HG02840 (cell line): ENCODE results near the gene HBB.

ENCODE experiments used
- ATAC-seq: cut with Tn5 transposase; IDR thresholded peaks from one replicate; pipeline ENCODE4 v1.9.1; 2021; ENCODE audit warnings: mild to moderate bottlenecking, moderate library complexity, moderate number of reproducible peaks; ENCODE audit not compliant: unreplicated experiment, low FRiP score

HBB gene

DNA sequence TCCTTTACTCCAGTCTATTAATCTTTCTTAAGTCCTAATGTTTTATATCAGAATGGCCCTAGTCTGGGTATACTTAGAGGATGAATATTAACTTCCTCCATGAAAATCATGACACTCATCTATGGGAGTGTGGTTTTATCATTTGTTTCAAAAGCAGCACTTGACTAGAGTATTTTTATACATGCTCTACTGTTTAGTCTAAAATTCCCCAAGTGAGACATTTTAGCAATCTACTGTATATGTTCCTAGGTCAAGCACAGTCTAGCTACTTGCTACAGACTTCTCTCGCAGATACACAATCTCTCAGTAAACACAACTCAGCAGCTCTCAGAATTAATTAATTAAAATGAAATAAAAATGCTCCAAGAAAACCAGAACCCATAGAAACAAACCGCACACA, 2.9 kb upstream of the HBB start:
- ATAC-seq = no peak

DNA sequence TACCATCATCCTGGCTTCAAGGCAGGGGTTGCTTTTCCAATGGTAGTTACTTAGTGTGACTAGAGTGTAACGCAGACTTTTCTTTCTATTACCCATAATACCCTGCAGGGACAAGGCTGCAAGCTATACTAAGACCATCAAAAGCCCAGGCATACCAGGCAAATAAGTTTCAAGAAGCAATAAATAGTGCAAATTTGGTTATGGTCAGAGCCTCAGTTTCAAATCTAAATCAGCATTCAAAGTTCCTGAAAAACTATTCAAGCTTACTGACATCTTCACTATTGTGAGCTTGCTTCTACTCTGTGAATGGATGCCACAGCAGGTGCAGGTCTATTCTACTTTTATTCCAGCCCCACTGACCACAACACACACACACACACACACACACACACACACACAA, 2.5 kb upstream of the HBB start:
- ATAC-seq = no peak

DNA sequence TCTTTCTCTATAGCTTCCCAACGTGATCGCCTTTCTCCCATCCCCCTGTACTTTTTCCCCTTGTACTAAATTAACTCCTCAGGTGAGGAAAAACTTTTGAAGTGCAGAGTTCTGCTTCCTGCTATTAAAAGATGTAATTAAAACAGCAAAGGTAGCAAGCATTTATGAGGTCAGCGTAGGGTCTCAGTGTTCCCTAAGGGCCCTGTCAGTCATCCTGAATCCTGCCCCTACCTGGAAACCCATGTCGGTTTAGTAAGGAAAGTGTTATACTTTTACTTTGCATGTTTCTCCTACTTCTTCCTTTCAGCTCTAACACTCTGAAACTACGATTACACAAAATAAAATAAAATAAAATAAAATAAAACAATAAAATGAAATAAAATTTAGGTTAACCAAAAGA, 1.3 kb upstream of the HBB start:
- ATAC-seq = no peak

DNA sequence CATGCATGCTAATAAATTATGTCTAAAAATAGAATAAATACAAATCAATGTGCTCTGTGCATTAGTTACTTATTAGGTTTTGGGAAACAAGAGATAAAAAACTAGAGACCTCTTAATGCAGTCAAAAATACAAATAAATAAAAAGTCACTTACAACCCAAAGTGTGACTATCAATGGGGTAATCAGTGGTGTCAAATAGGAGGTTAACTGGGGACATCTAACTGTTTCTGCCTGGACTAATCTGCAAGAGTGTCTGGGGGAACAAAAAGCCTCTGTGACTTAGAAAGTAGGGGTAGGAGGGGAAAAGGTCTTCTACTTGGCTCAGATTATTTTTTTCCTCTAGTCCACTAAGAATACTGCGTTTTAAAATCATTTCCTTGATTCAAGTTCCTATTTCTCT, 810 bp upstream of the HBB start:
- no peak for ATAC-seq

DNA sequence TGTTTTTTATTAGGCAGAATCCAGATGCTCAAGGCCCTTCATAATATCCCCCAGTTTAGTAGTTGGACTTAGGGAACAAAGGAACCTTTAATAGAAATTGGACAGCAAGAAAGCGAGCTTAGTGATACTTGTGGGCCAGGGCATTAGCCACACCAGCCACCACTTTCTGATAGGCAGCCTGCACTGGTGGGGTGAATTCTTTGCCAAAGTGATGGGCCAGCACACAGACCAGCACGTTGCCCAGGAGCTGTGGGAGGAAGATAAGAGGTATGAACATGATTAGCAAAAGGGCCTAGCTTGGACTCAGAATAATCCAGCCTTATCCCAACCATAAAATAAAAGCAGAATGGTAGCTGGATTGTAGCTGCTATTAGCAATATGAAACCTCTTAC, 1.4 kb downstream of the HBB start:
- no peak for ATAC-seq

DNA sequence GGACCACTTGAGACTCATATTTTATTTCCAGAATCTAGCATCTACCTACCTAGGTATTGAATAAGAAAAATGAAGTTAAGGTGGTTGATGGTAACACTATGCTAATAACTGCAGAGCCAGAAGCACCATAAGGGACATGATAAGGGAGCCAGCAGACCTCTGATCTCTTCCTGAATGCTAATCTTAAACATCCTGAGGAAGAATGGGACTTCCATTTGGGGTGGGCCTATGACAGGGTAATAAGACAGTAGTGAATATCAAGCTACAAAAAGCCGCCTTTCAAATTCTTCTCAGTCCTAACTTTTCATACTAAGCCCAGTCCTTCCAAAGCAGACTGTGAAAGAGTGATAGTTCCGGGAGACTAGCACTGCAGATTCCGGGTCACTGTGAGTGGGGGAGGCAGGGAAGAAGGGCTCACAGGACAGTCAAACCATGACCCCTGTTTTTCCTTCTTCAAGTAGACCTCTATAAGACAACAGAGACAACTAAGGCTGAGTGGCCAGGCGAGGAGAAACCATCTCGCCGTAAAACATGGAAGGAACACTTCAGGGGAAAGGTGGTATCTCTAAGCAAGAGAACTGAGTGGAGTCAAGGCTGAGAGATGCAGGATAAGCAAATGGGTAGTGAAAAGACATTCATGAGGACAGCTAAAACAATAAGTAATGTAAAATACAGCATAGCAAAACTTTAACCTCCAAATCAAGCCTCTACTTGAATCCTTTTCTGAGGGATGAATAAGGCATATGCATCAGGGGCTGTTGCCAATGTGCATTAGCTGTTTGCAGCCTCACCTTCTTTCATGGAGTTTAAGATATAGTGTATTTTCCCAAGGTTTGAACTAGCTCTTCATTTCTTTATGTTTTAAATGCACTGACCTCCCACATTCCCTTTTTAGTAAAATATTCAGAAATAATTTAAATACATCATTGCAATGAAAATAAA, 2.1 kb downstream of the HBB start:
- no peak for ATAC-seq

DNA sequence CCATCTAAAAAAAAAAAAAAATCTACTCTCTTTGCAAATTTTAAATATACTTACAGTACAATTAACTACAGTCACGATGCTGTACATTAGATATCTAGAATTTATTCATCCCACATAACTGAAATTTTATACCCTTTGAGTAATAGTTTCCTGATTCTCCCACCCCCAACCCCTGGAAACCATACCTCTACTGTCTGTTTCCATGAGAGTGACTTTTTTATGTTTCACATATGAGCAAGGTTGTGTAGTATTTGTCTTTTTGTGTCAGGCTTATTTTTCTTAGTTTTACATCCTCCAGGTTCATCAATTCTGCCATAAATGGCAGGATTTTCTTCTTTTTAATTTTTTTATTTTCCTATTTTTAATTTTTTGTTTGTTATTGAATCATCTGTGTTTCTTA, 3.2 kb downstream of the HBB start:
- ATAC-seq = no peak

DNA sequence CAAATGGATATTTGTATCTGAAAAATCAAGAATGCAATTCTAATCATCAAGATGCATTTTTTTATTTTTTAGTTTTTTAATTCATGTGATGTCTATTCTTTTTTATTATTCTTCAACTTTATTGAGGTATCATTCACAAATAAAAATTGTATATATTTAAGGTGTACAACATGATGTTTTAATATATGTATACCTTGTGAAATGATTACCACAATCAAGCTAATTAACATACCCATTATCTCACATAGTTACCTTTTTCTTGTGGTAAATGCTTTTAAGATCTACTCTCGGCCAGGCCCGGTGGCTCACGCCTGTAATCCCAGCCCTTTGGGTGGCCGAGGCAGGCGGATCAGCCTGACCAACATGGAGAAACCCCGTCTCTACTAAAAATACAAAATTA, 3.7 kb downstream of the HBB start:
- no peak for ATAC-seq

DNA sequence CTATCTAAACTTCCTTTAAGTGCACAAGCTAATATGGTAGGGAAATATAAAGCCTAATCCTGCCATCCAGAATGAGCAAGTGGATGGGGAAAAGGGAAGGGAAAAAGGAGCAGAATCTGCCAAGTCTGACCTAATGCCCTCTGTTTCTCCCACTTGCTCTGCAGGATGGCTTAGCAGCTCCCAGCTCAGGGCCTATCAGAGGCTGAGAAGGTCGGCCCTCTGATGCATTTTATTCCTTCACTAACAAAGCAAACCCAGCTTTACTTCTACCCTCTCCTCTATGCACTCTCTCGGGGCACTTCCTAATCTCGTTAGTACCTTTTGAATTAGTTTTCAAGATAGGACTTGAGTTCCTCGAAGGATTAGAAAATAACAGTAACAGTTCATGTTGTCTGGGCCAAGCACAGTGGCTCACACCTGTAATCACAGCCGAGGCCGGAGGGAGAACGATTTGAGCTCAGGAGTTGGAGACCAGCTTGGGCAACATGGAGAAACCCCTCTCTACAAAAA, 16.4 kb downstream of the HBB start:
- no peak for ATAC-seq

DNA sequence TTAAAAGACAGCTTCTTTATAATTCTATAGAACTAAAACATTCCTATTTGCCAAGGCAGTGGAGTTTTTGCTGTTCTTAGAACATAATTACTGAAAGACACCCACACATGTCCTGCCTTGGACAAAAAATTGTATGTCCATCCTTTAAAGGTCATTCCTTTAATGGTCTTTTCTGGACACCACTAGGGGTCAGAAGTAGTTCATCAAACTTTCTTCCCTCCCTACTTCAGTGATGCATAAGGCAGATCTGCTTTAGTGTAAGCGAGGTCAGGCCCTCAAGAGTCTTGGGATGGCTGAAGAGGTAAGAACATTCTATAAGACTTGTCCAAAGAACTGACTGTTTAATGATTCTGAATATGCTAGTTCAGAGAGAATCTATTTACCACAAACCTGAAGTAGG, 22.1 kb downstream of the HBB start:
- no peak for ATAC-seq

DNA sequence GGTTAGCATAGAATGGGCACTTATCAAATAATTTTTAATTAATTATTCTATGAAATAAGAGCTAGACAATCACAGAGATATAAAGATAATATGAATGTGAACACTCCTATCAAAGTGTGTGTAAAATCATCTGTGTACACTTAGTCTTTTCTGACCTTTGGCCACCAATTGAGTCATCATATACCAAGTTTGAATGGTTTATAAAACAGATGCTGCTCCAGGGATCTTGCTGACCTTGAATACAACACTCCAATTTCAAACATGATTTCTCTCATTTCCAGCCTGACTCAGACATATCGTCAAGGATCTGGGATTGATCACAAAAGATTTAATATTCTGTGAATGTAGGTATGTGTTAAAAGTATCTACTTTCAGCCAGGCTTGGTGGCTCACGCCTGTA, 23.5 kb downstream of the HBB start:
- ATAC-seq = no peak

DNA sequence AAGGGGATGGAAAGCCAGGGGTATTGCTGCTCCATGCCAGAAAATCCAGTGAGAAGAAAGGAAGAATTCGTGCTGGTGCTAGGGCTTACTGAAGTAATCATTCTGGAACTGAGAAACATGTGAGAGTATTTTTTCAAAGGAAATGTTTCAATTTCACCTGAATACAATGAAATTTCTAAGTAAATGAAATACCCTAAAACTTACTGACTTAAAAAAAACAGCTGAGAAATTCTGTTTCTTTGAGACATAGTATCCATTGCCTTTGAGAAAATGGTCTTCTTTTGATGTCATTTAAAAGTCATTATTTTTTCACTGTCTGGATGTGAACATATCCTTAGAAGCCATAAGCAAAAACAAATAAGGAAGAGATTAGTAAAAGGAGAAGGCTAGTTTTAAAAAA, 26.3 kb downstream of the HBB start, which contains the start of gene OR51V1:
OR51V1 (minus strand) TSS at position 101 of the 400 bp plus-strand sequence; CDS start at position 101, 0 bp downstream.
- ATAC-seq = no peak

DNA sequence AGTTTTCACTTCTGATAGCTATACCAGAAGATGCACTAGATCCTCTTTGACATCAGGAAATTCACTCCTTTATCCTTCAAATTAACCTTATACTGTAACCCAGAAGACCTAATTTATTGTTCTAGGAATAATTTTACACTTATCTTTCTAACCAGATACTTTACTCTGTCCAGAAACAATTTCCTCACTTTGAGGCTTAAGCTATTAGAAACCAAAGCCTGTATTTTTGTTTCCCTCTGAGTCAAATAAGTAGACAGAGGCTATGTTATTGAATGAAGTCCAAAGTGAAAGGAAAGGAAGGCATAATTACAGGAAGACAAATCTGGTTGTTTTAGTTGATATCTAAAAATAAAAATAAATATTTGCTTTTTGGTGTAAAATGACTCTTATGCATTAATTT, 28.6 kb downstream of the HBB start:
- ATAC-seq = no peak

DNA sequence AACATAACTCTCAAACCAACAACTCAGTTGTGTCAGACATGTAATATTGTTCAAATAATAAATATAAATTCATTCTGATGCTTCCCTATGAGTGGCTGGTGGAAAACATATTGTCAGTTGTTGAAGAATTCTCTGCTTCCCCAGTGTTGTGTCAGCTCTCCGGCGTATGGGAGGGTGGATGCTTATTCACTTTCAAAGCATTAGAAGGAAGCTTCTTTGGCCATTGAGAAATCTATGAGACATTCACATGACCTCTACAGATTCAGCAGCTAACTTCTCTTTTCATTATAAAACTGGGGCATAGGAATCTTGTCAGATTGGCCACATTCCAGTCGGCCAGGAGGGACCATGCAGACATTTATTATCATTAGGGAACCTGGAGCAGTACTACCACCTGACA, 29.3 kb downstream of the HBB start:
- no peak for ATAC-seq

DNA sequence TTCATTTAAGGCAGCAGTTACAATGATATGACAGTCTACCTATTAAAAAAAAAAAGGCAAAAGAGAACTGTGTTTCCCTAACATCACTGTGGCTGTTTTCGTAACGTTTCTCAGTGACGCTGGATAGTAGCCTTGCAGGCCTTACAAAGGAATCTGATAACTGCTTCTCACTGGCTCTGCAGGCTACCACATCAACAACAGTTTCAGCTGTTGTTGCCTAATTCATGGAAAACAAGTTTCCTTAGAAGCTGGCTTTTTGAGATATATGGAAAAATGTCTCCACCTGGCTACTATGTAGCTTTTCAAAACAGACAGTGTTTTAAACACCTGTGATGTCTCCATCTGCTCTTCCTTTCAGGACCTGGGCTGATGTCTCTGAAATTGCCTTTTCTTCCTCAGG, 30.1 kb downstream of the HBB start:
- ATAC-seq = no peak

DNA sequence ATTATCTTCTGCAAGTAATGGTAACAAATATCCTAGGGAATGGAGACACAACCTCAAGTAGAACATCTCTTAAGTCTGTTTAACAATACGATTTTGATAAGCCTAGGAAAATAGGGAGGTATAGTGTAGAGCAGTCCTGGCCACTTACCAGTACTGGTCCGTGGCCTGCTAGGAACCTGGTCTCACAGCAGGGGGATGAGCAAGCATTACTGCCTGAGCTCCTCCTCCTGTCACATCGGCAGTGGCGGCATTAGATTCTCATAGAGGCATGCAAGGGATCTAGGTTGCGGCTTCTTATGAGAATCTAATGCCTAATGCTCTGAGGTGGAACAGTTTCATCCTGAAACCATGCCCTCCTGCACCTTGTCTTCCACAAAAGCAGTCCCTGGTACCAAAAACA, 30.8 kb downstream of the HBB start:
- ATAC-seq = no peak

DNA sequence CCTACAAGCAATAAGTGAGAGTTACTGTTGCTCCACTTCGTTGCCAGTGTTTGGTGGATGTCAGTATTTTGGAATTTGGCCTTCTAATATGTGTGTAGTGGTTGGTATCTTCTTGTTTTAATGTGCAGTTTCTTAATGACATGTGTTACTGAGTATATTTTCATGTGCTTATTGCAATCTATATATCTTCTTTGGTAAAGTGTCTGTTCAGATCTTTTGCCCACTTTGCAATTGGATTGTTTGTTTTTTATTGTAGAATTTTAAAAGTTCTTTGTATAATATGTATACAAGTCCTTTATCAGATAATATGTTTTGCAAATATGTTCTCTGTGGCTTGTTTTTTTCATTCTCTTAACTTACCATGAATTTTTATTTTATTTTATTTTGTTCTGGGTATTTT, 34.1 kb downstream of the HBB start:
- no peak for ATAC-seq

DNA sequence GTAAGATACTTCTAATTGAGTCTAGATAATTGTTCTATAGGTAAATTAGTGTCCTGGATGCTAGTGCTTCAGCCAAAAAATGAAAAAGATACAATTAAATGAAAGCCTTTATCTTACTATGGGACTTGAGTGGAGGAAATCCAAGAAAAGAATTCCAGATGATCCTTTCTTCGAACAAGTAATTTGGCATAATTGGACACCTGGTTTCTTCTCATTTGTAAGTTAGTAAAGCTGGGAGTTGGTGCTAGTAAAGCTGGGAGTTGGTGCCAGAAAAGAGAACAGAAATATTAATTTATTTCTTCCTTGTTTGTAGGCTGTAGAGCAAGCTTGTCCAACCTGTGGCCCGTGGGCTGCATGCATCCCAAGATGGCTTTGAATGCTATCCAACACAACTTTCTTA, 38.7 kb downstream of the HBB start:
- ATAC-seq = no peak

DNA sequence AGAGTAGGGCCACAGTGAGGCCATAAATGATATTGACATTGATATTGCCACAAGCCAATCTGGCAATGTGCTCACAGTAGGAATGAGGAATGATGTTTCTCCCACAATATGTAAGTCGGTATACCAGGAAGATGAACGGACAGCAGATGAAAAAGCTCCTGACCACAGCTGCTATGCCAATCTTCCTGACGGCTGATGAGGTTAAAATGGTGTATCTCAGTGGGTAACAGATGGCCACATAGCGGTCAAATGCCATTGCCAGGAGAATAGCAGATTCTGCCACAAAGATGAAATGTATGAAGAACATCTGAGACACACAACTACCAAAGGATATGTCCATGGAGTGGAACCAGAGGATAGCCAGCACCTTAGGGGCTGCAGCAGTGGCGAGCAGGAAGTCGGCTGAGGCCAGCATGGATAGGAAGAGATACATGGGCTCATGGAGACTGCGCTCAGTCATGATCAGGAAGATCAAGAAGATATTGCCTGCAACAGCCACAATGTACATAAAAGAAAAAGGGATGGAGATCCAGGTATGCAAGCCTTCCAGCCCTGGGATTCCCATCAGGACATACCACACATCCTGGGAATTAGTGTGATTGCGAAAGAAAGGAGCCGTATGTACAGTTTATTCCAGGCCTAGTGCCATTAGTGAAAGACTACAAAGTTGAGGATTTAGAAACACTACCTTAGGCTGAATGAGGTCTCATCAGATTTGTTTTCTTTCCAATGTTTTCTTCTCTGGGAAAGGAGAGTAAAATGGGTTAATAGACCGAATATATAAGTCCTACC, 48.6 kb downstream of the HBB start:
- no peak for ATAC-seq
